ENCODE measurements around the gene CNIH3.

- TF ChIP-seq CTCF (IDR thresholded peaks at IDR 0.05; ENCODE audit: borderline replicate concordance, extremely low read depth, low read length, poor library complexity, severe bottlenecking), result no peak
- no peak for TF ChIP-seq EZH2 (IDR thresholded peaks at IDR 0.05; ENCODE audit: borderline replicate concordance, low read depth, low read length, severe bottlenecking)
Observed at GRCh38 chr1:224676551-224676950, 60.4 kb downstream of the CNIH3 start.

Measured in DND-41 (cell line).